Esophagus muscularis mucosa (tissue), 4 donors: Measurements from ENCODE around the gene KNOP1. TPM values are rescaled to one million over a fixed set of nuclear protein-coding genes. Genes with fewer than 3 reads are reported as not detected.

ENCODE experiments used
- DNase-seq: peaks from one replicate; pipeline ENCODE4 v3.0.0-alpha.2; 2017; ENCODE audit errors: extremely low spot score
- H3K27ac ChIP-seq, 4 donors: fragments of 200-600 bp; sonication (generic); replicated peaks in 1 of 4; 1 replicate in 3 of 4; 2 replicates in 1 of 4; pipeline ENCODE4 v1.5.1; 2016 to 2019; ENCODE audit warnings: mild to moderate bottlenecking in 1 of 4
- H3K27me3 ChIP-seq, 4 donors: fragments of 200-600 bp; sonication (generic); one replicate each; pipeline versions ENCODE4 v1.5.1 to v1.6.0; 2016 to 2019
- H3K36me3 ChIP-seq, 4 donors: fragments of 200-600 bp; sonication (generic); one replicate each; pipeline ENCODE4 v1.5.1; 2016 to 2019
- H3K4me1 ChIP-seq, 4 donors: fragments of 200-600 bp; sonication (generic); one replicate each; pipeline ENCODE4 v1.5.1; 2016 to 2019
- H3K4me3 ChIP-seq, 4 donors: fragments of 200-600 bp; sonication (generic); 1 replicate in 2 of 4; 2 replicates in 2 of 4; pipeline ENCODE4 v1.5.1; 2016 to 2019; ENCODE audit warnings: mild to moderate bottlenecking in 4 of 4, moderate library complexity in 1 of 4
- H3K9me3 ChIP-seq, 4 donors: fragments of 200-600 bp; sonication (generic); 1 replicate in 3 of 4; 2 replicates in 1 of 4; pipeline ENCODE4 v1.5.1; 2016 to 2019
- EP300 ChIP-seq: sonication (generic); formaldehyde crosslinking; IDR thresholded peaks from one replicate; pipeline ENCODE4 v1.6.1; 2017; ENCODE audit warnings: antibody characterized with exemption
- POLR2A ChIP-seq: fragments of 450-650 bp; IDR thresholded peaks from one replicate; pipeline ENCODE4 v1.6.1; 2017; ENCODE audit warnings: antibody characterized with exemption, moderate library complexity, mild to moderate bottlenecking, low read depth
- POLR2AphosphoS5 ChIP-seq, 2 donors: sonication (generic); formaldehyde crosslinking; IDR thresholded peaks; one replicate each; pipeline ENCODE4 v1.6.1; 2017; ENCODE audit warnings: antibody characterized with exemption in 2 of 2
- WGBS: methylation state at CpG from one replicate; pipeline ENCODE4 v1.1.5; 2018; 5-methylcytosine and 5-hydroxymethylcytosine counted together
- intact Hi-C: fragments of 100-400 bp; cut with DNase I; formaldehyde crosslinking; loops from one replicate; pipeline ENCODE4 v1.15.1; 2023
- total RNA-seq, 4 donors: library from RNA; depleted of rRNA; stranded (reverse); fragments of >200 nt; gene quantifications; one replicate each; pipeline versions ENCODE4 v1.1.0 to v1.2.1, GENCODE V29; 2016
- TF ChIP-seq, protein P1 (sequence below), 3 experiments: fragments of 200-600 bp in 2 of 3; fragments of 450-650 bp in 1 of 3; sonication (generic) in 2 of 3; IDR thresholded peaks; one replicate each; pipeline ENCODE4 v1.5.1; 2017 to 2019; ENCODE audit warnings: antibody characterized with exemption in 3 of 3, mild to moderate bottlenecking in 2 of 3, moderate library complexity in 1 of 3

The KNOP1 gene
- total RNA-seq, 4 donors from 2014 or later, result 7.3 to 9.9 (median 9.1) TPM

DNA sequence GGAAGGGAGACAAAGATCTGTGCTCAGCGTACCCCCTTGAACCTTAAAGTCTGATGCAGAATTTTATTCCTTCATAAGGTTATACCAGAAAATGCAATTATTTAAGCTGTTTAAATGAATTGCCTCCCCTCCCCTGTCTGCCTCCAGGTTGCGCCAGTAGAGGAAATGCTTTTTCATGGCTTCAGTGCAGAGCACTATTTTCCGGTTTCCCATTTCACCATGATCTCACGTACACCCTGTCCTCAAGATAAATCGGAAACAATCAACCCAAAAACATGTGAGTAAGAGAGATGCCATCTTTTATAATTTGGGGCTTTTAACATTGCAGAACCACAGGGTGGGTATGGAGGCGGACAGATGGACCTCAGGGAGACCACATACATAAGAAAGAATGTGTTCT, 15.5 kb upstream of the KNOP1 start:
- no peak for TF ChIP-seq EP300
- TF ChIP-seq POLR2AphosphoS5 (IDR thresholded peaks at IDR 0.05), result no peak
- TF ChIP-seq POLR2A, result no peak
- TF ChIP-seq, protein P1, sequence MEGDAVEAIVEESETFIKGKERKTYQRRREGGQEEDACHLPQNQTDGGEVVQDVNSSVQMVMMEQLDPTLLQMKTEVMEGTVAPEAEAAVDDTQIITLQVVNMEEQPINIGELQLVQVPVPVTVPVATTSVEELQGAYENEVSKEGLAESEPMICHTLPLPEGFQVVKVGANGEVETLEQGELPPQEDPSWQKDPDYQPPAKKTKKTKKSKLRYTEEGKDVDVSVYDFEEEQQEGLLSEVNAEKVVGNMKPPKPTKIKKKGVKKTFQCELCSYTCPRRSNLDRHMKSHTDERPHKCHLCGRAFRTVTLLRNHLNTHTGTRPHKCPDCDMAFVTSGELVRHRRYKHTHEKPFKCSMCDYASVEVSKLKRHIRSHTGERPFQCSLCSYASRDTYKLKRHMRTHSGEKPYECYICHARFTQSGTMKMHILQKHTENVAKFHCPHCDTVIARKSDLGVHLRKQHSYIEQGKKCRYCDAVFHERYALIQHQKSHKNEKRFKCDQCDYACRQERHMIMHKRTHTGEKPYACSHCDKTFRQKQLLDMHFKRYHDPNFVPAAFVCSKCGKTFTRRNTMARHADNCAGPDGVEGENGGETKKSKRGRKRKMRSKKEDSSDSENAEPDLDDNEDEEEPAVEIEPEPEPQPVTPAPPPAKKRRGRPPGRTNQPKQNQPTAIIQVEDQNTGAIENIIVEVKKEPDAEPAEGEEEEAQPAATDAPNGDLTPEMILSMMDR (IDR thresholded peaks at IDR 0.05), result no peak
- DNase-seq, result no peak
- WGBS, result 92% methylated on average over 6 of the region's 6 CpGs
- H3K27me3 ChIP-seq, result no peaks in the 10 kb centered on the region
- no peak overlapping the region for H3K27ac ChIP-seq
- intact Hi-C loops, result no loop called here
- peaks cover 0 to 19% (median 3%) of the 10 kb centered on the region in 4 donors for H3K36me3 ChIP-seq
- peaks cover 13 to 18% (median 16%) of the 10 kb centered on the region in 4 donors for H3K4me1 ChIP-seq
- no peaks in the 10 kb centered on the region for H3K9me3 ChIP-seq
- no peak overlapping the region for H3K4me3 ChIP-seq

DNA sequence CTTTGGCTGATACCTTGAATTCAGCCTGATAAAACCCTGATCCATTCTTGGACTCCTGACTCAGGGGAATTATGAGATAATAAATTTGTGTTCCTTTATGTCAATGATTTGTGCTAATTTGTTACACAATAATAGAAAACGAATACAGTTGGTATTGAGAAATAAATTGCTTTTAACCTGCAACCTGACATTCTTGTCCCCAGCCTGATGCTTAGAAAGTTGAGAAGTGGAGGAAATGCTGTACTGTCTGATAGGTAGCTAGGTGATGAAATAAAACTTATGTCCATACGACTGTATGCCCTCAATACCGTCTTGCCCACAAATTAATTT, 10.6 kb upstream of the KNOP1 start:
- no peaks in the 10 kb centered on the region for H3K4me1 ChIP-seq
- H3K9me3 ChIP-seq, result no peaks in the 10 kb centered on the region
- H3K27me3 ChIP-seq, result no peaks in the 10 kb centered on the region
- intact Hi-C loops, result no loop called here
- 83% methylated on average over 3 of the region's 3 CpGs for WGBS
- no peak for DNase-seq
- no peak overlapping the region for H3K27ac ChIP-seq
- peaks cover 0 to 10% (median 0%) of the 10 kb centered on the region in 4 donors for H3K36me3 ChIP-seq
- no peak overlapping the region for H3K4me3 ChIP-seq
- TF ChIP-seq, protein P1 (IDR thresholded peaks at IDR 0.05), result no peak
- no peak for TF ChIP-seq EP300
- TF ChIP-seq POLR2A, result no peak
- no peak for TF ChIP-seq POLR2AphosphoS5 (IDR thresholded peaks at IDR 0.05)

DNA sequence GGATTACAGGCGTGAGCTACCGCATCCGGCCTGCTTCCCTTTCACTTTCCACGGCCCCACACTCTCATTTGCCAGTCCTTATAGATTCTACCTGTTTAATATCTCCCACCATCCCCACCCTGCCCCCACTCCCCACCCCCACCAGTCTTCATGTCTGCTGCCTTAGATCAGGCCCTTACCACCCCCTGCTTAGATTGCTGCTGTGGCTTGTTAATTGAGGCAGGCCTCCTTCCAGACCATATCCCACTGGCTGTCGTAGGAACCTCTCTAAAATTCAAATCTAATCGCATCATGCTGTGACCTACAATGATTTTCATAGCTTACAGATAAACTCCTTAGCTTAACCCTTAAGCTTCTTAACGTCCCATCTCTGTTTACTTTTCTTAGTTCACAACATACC, 5.0 kb upstream of the KNOP1 start:
- H3K9me3 ChIP-seq, result no peaks in the 10 kb centered on the region
- peaks cover 10 to 18% (median 17%) of the 10 kb centered on the region in 4 donors for H3K4me1 ChIP-seq
- WGBS, result 86% methylated on average over 7 of the region's 7 CpGs
- no peaks in the 10 kb centered on the region for H3K36me3 ChIP-seq
- intact Hi-C loops, result no loop called here
- DNase-seq, result no peak
- no peak overlapping the region for H3K4me3 ChIP-seq
- no peak for TF ChIP-seq EP300
- TF ChIP-seq, protein P1 (IDR thresholded peaks at IDR 0.05), result no peak
- TF ChIP-seq POLR2AphosphoS5 (IDR thresholded peaks at IDR 0.05), result no peak
- TF ChIP-seq POLR2A, result no peak
- no peak overlapping the region for H3K27ac ChIP-seq
- no peaks in the 10 kb centered on the region for H3K27me3 ChIP-seq

DNA sequence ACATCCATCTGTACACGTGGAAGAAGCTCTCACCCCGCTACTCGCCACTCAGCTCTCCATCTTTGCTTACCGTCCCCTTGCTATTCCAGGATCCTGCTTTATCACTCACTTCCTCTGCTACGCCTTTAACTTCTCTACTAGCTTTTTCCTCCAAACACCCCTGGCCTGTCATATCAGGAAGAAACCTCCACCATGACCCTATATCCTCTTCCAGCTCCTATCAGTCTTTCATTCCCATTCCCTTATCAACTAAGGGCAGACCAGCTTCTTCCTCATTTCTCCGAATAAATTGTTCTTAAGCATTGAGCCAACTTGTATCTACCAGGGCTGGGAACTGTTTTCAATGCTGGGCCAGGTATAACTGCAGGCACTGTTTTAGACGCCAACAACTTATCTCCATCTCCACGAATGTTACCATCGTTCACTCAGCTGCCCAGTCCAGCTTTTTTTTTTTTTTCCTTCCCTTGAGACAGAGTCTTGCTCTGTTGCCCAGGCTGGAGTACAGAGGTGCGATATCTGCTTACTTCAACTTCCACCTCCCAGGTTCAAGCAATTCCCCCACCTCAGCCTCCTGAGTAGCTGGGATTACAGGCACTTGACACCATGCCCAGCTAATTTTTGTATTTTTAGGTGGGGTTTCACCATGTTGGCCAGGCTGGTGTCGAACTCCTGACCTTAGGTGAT, 4.4 kb upstream of the KNOP1 start:
- intact Hi-C loops, result no loop called here

More for the DNA sequence above, 4.4 kb upstream of the KNOP1 start:
- DNase-seq, result no peak
- no peaks in the 10 kb centered on the region for H3K36me3 ChIP-seq
- TF ChIP-seq EP300, result no peak
- TF ChIP-seq POLR2AphosphoS5 (IDR thresholded peaks at IDR 0.05), result no peak
- TF ChIP-seq, protein P1 (IDR thresholded peaks at IDR 0.05), result no peak
- TF ChIP-seq POLR2A, result no peak
- H3K27me3 ChIP-seq, result no peaks in the 10 kb centered on the region
- no peak overlapping the region for H3K4me3 ChIP-seq
- H3K4me1 ChIP-seq, result peaks cover 10 to 20% (median 17%) of the 10 kb centered on the region in 4 donors
- 82% methylated on average over 11 of the region's 11 CpGs for WGBS
- no peak overlapping the region for H3K27ac ChIP-seq
- H3K9me3 ChIP-seq, result no peaks in the 10 kb centered on the region
